GM18517 (cell line): ENCODE results near the gene MBD5.

ENCODE experiments used
- ATAC-seq: cut with Tn5 transposase; IDR thresholded peaks from one replicate; pipeline ENCODE4 v1.9.1; 2021; ENCODE audit warnings: mild to moderate bottlenecking, moderate library complexity; ENCODE audit not compliant: unreplicated experiment

The MBD5 gene

DNA sequence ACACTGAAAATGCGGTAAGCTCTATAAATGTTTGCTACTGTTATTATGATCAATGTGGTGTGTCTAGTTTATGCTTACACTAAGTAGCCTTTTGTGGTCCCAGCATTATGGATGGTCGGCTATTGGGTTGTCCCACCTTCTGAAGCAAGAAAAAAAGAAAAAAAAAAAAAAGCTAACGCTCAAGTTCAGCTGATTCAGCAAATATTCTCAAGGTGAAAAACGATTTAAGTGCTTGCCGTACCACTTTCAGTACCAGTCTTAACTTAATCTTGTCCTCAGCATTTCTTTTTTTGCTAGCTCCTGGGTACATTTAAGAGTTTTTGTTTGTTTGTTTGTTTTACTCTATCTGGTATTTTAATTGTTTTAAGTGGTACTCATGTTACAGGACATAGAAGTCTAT lies 87.5 kb downstream of the MBD5 start:
- no peak for ATAC-seq

DNA sequence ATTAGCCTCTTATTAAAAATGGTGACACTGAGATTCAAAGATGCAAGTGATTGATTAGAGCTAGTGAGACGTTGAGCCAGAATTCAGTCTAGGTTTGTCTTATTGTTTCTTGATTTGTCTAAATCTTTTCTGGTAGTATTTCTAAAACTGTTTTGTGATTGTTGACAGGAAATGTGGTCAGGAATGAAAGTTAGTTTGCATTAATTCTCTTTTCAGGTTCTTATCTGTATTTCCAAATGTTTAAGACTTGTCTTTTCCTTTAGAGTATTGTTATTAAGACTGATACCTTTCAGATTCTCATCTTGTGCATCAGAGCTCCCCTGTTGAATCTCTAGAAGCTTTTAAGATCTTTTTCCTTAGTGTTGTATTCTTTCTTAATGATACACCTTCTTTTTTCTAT lies 89.3 kb downstream of the MBD5 start:
- ATAC-seq, result peak; percentile 45

DNA sequence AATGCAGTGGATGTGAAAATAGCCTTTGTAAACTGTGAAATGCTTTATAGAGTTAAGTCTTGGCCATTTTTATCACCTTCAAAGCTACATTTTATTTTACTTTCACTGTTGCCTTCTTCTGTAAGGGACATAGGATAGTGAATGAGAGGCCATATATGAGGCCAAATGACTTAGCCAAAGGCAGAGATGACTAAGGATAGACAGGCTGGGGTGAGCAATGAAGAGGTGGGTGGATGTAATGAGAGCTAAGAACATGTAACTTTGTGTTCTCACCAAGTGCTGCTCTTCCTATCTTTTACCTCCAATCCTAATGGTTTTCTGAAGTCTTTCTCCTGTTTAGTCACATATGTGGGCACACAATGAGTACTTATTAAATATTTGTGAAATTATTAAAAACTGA lies 101.9 kb downstream of the MBD5 start:
- ATAC-seq, result no peak

DNA sequence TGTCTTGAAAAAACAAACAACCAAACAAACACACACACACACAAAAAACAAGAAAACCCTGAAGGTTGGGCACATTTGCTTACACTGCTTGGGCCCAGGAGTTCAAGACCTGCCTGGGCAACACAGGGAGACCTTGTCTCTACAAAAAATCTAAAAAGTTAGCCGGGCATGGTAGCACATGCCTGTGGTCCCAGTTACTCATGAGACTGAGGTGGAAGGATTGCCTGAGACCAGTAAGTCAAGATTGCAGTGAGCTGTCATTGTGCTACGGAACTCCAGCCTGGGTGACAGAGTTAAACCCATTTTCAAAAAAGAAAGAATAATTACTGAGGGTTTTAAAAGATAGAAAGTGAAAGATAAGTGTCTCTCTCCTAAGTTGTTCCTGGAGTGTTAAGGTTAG lies 103.4 kb downstream of the MBD5 start:
- no peak for ATAC-seq

DNA sequence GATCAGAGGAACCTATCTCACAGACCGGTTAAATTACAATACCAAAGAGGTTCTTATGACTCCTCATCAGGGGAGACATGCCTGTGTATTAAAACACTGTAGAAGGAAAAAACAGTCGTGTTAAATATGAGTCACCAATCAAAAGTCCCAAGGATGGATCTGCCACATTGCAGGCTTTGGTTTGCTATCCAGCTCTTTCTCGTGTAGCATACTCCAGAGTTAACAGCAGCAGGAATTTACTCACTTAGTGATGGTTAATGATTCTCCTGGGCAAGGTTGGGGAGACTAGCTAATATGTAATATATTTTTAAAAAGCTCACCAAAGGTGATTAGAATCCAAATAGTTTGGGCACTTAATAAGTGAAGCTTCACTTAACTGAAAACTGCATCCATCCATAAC lies 109.7 kb downstream of the MBD5 start:
- no peak for ATAC-seq

DNA sequence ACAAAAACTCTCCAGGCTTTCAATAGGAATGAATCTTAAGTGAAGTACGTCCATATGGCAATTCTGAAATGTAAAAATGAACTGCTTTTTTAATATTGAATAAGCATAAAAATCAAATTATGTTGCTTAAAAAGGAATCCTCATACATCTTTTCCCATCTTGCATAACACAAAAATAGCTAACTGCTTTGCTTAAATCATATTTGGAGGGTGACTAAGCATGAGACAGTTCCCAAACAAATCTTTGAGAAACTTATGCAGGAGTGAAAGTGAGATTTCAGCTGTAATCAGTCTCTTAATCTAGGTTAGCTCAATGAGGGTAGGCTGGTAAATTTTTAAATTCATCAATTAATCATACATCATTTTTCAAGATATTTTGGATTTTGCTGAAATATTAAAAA lies 111.5 kb downstream of the MBD5 start:
- no peak for ATAC-seq

DNA sequence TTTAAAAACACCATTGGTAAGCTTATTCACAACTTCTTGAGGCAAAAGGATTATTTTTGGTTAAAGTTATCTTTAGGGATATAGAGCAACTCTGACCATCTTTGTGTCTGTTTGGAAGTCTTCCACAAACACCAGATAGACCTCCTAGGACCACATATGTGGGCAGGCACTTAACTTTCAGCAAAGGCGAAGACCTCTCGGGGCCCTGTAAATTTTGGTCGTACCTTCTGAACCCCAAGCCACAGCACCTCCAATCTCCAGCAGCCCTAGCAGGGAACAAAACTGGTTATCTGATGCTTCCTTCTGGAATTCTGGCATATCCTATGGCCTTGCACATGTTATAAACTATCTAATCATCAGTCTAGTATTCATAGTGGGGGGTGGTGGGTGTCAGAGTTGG lies 114.8 kb downstream of the MBD5 start:
- ATAC-seq, result no peak

DNA sequence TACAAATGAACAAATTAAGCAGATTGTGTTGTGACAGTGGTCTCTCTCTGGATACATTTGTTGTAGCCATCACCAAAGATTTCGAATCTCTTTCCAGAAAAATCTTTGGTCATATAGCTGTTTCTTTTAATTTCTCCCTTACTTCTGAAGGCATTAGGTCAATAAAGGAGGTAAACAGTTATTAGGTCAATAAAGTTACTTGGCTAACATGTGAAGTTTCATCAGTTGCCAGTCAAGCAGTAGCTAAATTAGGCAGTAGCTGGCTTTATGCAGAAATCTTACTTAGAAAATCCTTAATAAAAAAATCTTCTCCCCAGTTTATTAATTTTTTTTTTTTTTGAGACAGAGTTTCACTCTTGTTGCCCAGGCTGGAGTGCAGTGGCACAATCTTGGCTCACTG lies 115.5 kb downstream of the MBD5 start:
- ATAC-seq, result no peak

DNA sequence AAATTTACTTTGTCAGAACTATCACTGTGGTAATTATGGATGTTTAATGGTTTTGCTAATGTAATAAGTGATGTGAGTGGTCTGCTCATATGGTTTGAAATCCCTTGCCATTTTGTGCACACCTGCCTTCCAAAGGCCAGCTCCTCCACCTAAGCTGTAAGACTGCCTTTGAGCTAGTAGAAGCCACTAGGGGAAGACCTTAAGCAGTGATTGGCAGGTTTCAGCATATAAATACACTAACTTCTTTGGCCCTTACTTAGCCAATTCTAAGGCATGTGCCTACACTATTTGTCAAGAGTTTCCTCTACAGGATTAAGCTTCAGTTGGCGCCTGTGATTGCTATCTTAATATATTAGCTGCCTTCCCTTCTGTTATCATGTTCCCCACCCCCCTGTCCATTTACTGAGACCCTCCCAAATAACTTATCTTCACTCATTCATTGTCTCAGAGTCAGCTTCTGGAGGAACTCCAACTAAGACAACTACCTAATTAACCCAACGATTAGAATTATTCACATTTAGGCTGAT lies 141.1 kb downstream of the MBD5 start:
- no peak for ATAC-seq

DNA sequence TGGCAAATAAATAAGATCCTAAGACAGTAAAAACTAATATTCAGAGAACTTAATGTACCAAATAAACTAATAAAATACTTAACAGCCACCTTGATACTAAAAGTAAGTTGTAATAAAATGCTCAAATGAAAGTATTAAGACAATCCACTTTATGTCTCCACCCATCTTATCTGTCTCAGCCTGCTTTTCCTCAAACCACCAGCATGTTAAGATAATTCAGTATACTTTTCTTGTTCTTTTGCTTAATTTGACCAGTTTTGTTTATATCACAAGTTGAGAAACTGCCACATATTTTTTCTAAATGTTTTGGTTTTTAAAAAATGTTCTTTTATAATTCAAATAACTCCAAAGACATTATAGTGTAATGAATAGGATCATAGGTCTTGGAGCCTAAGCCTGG lies 142.0 kb downstream of the MBD5 start:
- ATAC-seq, result no peak

DNA sequence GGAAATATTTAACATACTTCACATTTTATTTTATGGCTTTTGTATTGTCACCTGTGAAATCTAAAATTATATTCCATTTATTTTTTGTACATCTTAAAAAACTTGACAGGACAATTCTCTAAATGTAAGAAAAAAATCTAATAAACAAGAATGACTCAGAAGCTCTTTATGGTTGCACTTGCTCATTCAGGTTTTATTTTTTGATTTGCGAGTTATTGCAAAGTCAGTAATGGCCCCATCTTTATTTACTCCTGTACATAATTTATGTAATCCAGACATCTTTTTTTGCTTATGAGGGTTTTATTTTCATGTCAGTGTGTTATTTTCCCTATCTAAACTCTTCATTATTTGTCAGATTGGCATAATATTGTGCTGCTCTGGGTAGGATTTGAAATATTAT lies 145.1 kb downstream of the MBD5 start:
- ATAC-seq, result no peak

DNA sequence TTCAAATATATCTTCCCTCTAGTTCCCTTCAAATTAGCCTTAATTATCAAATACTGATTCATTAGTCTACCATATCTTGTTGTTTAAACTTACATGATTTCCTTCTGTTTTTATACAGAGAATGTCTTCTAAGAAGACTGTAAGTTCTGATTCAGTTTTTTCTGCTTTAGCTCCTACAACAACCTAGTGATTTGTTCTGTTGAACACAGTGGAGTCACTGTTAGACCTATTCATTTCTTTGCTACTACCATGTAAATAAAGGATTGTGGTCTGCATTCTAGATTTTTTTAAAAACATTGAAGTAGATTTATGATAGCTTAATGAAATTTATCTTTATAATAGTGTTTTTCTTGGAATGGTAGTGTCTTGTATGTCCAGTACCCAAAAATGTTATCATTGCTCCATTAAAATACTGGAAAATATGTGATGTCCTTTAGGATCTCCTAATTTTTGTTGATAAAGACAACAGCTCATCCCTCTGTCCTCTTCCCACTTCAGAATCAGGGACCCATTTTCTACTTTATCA lies 146.4 kb downstream of the MBD5 start:
- no peak for ATAC-seq

DNA sequence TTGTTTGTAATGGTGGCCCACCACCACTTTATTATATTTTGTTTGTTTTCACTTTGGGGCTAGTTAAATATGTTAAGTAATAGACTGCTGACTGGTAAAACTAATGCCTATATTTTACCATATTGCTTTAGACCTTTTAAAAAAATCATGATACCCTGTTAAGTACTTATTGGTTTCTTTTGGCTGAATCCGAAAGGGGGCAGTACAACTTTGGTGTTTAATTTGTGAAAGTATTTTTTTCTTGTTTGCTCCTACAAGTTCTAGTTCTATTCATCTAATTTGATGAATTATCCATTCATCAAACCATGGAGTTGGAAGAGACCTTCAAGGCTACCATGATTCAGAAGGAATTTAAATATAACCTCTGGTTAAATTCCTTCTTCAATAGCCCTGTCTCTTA lies 147.0 kb downstream of the MBD5 start:
- ATAC-seq, result no peak

DNA sequence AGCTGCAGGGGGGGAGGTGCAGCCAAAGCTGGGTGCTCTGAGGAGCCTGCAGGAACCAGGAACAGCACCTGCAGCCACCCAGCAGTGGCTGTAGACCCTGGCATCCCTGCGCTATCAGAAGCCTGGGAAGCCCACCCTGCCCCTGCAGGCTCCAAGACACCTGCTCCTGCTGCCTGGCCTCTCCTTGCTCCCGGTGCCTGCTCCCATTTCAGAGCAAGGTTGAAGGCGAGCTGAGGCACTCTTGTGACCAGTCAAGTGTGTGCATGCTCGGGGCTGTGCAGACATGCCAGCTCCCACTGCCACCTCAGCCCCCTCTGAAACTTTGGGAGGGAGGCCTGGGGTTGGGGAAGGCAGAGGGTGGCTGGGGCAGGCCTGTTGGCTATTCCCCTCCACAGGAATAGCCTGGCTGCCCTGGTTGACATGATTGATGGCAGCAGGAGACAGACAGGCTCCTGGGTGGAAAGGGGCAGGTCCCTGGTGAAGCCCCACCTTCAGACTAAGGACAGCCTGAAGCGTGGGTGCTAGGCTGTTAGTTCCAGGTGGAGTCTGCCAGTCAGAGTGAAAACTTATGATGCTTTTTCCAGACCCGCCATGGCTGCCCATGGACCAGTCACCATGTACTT lies 151.4 kb downstream of the MBD5 start:
- no peak for ATAC-seq

DNA sequence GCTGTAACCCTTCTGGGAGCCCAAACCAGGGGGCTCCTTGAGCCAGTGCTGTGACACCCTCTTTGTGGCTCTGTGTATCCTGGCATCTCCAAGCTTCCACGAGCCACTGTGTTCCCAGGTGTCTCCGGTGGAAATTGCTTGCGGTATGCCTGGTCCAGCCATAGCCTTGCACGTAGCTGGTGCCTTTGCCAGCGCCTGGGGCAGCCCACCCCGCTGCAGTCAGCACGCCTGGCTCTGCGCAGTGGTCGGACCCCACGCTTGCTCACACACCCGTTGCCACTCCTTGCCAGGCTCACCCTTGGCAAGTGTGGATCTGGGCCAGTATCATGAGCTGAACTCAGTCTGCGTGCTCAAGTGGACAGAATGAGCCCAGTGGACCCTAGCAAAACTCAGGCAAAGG lies 152.3 kb downstream of the MBD5 start:
- ATAC-seq, result no peak

DNA sequence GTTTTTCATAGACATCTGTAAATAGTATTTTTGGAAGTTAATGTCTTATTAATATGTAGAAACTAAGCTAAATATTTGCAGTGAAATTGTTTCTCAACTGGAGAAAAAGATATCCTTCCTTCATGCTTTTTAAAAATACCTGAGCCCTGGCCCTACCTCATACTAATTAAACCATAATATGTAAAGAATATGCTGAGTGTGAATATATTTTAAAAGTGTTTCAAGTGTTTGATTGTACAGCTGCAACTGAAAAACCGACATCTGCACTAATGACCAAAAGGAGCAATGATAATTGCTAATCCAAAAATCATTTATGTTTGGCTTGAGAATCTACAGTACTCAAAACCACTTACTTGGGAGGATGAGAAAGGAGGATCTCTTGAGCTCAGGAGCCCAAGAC lies 156.7 kb downstream of the MBD5 start:
- ATAC-seq, result no peak

DNA sequence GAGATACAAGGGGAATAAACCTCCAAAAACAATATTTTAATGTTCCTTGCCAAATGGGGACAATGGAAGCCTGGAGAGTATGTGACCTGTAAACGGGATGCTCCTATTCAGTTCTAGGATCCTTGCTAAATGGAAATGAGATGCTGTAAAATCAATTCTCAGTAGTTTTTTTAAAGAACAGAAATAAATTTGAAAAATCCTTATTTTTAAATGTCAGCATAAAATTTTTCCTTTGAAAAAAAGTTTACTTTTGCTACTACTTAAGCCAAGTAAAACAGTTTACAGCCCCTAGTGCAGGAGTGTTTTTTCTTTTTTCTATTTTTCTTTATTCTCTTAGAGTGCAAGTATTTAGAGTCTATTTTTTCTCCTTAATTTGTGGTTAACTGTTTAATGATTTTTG lies 158.8 kb downstream of the MBD5 start:
- ATAC-seq, result no peak

DNA sequence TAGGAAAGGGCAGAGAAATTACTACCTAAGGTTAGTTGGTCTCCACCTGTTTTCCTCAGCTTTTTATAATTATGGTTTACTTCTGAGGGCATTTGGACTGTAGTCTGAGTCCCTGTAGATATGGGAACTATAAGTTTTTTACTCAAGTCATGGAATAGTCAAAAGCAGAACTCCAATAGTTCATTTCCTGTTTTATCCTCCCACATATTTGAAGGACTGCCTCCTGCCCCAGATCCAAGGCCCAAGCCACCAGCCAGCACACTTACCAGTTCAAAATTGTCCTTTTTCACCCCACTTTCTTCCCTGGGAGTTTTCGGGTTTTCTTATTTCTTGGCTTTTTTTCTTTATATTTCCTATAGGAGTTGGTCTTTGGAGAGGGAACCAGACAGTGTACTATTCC lies 164.1 kb downstream of the MBD5 start:
- no peak for ATAC-seq

DNA sequence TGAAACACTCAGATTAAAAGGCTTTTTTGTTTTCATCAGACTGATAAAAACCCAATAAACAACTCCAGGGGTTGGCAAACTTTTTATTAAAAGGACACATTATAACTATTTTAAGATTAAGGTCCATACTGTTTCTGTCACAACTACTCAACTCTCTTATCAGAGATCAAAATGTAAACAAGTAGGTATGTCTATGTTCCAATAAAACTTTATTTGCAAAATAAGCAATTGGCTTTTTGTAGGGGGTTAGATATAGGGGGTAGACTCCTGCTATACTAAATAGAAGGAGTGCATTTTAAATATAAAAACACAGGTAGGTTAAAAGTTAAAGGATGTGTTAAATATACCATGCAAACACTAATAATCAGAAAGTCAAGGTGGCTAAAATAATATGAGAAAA lies 174.0 kb downstream of the MBD5 start:
- ATAC-seq, result no peak

DNA sequence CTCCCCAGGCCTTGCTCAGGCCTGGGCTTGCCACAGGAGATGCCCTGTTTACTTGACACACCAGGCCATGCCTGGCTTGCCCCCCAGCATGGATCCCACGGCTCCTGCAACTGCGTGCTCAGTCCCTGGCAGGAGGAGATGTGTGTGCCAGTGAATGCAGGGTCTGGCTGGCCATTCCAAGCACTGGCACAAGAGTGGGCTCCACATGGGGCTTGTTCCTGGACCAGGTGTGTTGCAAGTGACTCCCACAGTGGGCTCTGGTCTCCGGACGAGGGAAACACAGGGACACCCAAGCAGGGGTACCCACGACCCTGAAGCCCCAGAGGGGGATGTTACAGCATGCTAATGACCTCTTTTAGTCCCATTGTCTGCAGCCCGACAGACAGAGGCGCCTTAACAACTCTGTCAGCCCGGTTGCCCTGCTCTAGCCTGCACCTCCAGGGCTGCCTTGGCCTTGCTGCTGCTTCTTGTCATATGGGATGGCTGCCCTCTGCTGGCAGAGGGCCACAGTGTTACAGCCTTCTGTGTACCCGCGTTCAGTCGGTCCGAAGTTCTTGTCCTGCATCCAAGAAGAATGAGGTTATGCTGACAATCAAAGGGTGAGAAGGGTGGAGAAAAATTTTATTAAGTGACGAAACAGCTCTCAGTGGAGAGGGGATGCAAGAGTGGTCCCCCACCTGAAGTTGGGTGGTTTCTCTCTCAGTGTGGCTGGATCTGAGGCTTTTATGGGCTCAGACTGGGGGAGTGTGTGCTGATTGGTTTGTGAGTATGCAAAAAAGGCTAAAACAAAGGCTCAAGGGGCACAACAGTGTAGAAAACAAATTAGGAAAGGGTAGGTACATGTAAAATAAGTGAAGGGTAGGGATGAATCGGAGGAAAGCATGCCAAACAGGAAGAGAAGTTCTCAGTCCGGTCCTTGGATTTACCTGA lies 180.4 kb downstream of the MBD5 start:
- no peak for ATAC-seq

DNA sequence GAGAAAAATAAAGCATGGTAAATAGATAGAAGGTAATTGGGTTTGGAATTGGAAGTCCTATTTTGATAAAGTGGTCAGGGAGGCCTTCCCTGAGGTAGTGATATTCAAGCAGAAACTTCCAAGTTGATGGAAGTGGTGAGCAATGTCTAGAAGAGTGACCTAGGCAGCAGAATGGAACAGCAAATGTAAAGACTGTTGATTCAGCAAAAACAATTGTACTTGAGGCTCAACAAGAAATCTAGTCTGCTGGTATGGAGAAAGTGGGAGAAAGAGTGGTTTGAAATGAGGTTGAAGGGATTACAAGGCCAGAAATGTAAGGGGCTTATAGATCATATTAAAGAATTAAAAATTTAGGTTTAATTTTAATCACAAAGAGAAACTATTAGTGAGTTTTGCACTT lies 181.3 kb downstream of the MBD5 start:
- ATAC-seq, result no peak

DNA sequence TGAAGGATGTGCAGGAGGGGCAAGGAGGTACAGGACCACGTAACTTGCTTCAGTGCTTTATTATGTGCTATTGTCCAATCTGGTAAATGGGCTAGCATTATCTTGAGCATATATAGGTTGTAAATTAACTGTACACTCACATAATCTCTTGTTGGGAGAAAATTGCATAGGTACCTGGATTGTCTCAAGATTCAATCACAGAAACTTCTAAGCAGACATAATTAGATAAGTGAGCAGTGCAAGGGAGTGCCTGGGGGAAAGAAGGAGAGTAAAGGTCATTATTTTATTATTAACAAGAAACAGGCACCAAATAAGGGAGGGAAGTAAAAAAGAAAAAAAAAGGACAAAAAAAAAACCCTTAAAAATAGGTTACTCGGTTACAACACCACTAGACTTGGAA lies 186.2 kb downstream of the MBD5 start:
- ATAC-seq, result no peak
